Activated CD8-positive, alpha-beta memory T cell treated with anti-CD3 and anti-CD28 coated beads, Interleukin-2, amount 50 U/mL, for 48 hours (primary cell): ENCODE measurements around the gene ELL.

Experiments used
- DNase-seq: peaks from one replicate; pipeline ENCODE4 v3.0.0-alpha.2; 2020

ELL gene

DNA sequence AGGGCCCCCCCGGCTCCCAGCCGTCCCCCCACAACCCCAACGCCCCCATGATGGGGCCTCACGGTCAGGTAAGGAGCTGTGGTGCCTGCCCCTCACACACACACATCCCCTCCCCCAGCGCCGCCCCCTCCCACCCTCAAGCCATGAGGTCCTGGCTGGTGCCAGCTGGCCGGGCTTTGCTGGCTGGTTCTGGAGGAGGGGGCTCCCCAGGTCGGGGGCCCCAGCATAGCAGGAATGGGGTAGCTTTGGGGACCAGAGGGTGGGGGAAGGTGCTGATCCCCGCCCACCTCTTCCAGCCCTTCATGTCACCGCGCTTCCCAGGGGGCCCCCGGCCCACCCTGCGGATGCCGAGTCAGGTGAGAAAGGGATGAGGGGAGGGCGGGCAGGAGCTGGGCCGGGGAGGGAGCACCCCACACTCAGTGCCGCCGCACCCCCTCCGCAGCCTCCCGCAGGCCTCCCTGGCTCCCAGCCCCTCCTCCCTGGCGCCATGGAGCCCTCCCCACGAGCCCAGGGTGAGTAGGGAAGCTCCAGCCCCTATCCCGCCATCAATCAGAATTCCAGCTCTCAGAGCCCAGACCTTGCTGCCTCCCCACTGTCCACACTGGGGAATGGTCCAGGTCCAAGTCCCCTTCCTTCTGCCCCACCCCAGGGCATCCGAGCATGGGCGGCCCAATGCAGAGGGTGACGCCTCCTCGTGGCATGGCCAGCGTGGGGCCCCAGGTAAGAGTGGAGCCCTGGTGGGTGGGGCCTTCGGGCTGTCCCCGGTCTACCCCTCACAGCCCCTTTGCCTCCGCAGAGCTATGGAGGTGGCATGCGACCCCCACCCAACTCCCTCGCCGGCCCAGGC, 90.3 kb downstream of the ELL start:
- DNase-seq: no peak

- no peak for DNase-seq
These were observed 91.3 kb downstream of the ELL start for GRCh38 chr19:18430417-18431144.

DNA sequence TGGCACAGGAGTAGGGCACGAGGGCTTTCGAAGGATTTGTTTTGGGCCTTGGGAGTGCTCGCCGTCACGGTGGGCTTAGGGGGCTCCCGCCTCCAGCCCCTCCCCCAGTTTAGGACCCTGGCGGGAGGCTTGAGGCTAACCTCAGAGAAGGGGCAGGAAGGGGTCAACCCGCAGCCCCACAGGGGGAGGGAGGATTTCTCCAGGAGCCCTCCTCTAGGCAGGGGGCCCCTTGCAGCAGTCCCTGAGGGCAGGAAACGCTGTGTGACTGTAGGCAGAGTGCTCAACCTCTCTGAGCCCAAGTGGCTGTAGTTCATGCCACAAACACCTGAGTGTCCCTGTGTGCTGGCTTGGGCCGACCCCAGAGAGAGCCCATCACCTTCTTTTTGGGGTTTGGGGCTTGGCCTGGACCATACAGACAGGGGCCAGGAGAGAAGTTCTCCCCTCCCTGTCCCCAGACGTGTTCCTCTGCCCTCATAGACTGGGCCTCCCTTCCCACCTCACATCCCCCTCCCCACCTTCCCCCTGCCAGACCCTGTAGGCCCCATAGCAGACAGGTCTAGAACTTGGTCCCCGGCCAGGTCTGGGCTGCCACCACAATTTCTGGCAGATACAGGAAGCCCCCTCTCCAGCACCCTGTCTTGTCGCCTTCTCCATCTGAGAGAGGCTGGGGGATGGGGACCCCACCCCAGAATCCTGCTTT, 92.0 kb downstream of the ELL start:
- peak; percentile 63 for DNase-seq

DNA sequence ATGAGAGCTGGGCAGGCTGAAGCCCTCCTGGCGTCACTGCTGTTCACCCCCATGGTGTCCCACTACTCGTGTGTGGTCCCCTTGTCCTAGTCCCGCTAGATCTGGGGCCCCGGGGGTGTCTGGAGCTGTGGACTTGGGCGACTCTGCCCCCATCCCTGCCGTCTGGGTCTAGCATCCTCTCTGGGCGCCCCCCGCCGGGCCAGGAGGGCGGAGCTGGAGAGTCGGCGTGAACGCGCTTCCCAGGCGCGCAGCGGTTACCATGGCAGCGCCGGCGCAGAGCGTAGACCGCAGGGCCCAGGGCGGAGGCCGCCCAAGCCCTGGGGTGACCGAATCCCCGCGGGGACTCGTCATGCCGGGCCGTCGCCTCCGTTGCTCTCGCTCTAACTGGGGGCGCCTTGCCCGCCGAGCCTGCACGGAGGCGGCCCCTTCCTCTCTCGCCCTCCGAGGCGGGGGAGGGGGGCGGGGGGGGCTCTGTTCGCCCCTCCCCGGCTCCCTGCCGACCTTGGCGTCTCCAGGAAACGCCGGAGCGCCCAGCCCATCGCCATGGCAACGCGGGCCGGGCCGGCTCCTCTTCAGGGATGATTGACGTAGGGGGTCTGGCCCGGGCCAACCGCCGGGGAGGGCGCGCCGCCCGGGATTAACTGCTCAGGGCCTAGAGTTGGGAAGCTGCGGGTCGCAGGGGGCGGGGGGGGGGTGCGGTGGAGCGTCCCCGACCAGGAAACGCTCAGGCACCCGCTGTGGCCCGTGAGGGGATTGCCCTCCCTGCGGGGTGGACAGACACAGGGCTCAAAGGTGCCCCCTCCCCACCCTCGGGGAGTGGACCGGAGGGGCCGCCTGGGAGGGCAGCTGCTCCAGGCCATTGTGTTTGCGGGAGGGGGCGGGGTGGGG, 92.8 kb downstream of the ELL start:
- DNase-seq: peak; percentile 91

DNA sequence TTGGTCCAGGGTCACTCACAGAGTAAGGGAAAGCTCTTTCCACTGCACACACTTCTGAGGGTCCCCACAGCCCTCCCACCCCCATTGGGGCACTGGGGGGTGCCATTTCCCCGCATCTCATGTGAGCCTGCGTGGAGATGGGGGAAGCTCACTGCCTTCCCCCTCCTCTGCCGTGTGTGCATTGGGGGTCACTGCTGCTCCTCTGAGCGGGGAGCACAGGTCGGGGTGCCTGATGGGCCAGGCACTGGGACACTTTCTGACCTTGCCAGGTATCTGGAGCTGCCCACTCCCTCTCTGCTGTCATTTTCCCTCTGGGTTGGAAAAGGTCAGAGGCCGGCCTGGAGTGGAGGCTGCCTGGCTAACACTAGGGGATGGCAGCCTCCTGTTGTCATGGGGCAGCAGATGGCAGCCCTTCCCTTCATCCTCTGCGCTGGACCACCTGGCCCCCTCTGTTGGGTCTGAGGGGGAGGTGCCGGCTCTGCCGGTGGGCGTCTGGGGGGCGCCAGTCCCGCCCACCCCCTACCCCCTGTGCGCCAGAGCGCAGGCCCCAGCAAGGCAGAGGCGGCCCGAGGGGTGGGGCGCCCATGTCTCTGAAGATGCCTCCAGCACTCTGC, 93.6 kb downstream of the ELL start:
- DNase-seq: peak; percentile 59

DNA sequence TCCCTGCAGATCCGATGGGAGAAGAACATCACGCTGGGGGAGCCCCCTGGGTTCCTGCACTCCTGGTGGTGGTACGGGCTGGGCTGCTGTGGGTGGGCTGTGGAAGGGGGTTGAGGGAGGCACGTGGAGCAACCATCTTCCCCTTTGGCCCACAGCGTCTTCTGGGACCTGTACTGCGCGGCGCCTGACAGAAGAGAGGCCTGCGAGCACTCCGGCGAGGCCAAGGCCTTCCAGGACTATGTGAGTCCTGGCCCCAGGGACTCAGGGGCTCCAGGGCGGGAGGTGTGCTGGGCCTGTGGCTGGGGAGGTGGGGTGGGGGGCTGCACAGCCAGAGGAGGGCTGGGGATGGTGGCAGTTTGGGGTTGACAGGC, 94.1 kb downstream of the ELL start:
- no peak for DNase-seq

DNA sequence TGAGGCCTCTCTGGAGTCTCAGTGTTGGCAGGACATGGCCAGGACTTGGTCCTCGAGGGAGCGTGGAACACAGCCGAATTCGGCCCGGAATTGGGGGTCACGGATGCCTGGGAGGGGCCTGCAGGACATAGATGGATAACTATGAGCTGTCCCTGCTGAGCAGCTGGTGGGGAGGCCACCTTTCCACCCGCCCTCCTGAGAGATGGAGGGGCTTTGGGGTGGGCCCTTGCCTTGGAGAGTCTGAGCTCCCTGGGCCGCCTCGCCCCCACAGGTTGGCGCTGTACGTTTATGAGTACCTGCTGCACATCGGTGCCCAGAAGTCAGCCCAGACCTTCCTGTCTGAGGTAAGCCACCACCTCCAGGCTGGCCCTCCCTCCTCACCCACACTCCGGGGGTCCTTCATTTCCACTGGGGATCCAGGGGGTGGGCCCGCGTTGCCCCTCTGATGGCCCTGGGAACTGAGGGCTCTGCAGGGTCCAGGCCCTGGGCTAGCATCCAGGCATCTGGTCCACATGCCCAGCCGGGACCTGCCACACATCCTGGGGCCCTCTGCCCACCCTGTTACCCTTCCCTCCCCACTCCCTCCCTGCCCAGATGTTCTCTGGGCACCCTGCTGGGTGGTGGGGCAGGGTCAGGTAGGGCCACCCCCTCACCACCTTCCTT, 94.7 kb downstream of the ELL start:
- DNase-seq: peak; percentile 55

GRCh38 chr19:18426416-18426767, 95.5 kb downstream of the ELL start:
- no peak for DNase-seq

- DNase-seq: no peak
These were observed 96.1 kb downstream of the ELL start for GRCh38 chr19:18425515-18426415.

DNA sequence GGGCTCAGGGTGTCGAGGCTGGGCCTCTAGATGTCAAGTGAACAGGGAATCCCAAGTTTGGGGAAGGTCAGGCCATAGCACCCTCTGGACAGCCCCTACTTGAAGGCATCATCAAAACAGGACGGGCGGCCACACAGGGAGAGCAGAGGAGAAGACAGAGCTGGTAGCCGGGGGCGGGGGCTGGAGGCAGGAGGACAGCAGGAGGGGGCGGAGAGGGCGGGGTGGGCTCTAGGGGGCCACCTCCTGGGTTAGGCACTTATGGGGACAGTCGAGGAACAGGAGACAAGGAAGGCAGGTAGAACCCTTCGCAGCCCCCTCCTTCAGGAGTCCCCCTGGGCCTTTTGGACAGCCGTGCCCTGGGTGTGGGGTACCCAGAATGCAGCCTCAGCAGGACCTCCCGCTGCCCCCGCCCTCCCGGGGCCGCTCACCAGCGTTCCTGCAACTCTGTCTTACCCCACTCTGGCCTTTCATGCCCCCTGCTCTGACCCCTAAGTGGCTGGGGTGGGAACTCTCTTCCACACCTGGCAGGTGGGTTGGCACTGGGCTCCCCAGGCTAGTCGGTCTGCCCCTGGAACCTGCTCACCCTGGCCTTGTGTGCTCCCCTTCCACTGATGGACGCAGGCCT, 96.9 kb downstream of the ELL start:
- DNase-seq: no peak

DNA sequence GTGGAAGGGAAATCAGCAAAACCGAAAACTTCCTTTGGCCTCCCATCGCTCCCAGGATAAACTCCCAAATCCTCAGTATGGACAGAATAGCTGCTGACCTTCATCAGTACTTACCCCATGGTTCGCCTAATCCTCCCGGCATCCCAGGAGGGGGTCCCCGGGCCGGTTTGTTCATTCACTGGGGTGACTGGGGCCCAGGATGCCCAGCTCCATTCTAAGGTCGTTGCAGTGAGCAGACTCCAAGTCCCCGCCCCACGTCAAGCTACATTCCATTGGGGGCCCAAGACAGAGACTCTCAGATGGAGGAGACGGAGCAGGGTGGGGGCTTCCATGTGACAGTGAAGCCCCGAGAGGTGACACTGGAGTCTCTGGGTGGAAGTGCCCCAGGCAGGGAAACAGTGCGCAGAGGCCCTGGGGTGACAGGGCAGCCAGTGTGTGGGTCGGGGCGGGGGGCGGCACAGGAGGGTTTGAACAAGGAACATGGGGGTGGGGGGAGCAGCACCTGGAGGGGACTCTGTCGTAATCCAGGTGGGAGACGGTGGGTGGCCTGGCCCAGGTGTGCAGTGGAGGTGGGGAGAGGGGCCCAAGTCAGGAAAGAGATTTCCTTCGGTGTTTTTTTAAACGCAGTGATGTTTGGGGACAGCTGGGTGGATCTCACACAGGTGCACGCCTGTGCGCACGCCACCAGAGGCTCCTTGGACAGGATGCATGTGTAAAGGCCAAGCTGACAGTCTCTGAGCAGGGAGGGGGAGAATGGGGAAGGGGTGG, 97.6 kb downstream of the ELL start:
- no peak for DNase-seq

GRCh38 chr19:18423258-18424020, 98.4 kb downstream of the ELL start:
- DNase-seq: no peak

- peak; percentile 63 for DNase-seq
These were observed 99.2 kb downstream of the ELL start for GRCh38 chr19:18422530-18423191.

- DNase-seq: no peak
These were observed 100.4 kb downstream of the ELL start for GRCh38 chr19:18421371-18421959.

DNA sequence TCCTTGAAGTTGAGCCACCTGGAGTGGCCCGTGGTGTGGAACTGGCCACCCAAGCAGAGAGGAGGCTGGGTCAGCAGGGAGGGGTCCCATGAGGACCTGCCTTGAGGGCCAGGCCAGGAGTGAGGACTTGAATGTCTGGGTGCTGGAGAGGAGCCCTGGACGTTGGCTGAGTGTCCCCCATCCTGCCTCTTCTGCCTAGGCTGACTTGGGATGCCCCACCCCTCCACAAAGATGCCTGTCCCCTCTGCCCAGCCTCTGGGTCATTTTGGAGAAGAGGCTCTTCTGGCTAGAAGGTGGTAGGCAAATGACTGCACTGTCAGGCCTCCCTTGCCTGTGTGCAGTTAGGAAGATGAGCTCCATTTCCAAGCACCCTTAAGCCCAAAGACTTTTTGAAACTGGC, 100.9 kb downstream of the ELL start:
- no peak for DNase-seq

DNA sequence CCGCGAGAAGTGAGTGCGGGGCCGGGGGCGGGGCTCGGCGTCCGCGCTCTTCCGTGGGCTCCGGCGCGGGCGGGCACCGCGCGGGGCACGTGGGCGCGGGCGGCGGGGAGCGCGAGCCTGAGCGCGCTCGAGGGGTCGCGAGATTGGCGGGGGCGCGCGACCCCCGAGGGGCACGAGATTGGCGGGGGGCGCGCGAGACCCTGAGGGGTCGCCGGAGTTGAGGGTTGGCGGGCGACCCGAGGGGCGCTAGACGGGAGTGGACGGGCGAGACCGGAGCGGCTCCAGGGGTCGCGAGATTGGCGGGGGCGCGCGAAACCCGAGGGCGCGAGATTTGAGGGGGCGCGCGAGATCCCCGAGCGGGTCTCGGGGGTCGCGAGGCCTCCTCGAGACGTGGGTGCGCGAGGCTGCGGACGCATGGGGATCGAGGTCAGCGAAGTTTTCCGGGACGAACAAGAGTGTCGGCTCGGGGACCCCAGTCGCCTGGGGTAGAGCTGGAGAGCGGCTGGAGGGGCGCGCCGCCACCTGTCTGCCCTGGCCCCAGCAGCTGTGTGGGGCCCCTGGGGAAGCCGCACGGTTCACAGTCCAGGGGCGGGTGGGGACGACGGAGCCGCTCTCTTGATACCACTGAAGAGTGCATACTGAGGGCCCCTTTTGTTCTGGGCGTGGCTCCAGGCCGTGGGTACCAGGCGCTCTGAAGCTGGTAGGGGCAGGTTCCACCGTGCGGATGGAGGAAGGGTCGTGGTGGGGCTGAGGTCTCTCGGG, 102.0 kb downstream of the ELL start:
- peak; percentile 79 for DNase-seq

GRCh38 chr19:18419195-18419698, 102.6 kb downstream of the ELL start, which contains the start of gene SSBP4:
Gene SSBP4, plus strand, starts transcription at chr19:18419398. Its CDS starts 251 bp downstream, at chr19:18419649.
- peak; percentile 88 for DNase-seq
